Neural crest cell (in vitro differentiated cells): ENCODE measurements around the gene YIPF5. TPM values are rescaled to one million over a fixed set of nuclear protein-coding genes. Genes with fewer than 3 reads are reported as not detected.

Source experiments
- DNase-seq: peaks from one replicate; pipeline ENCODE4 v3.0.0; 2021; ENCODE audit warnings: low read depth, mixed read lengths, low spot score
- H3K27ac Mint-ChIP-seq: one replicate; pipeline ENCODE4 v1.8.0; 2021; ENCODE audit warnings: mild to moderate bottlenecking, mixed read lengths; ENCODE audit not compliant: unreplicated experiment
- H3K27me3 Mint-ChIP-seq: 2 replicates; pipeline ENCODE4 v1.8.0; 2021; ENCODE audit warnings: low read depth, mild to moderate bottlenecking, mixed read lengths
- H3K36me3 Mint-ChIP-seq: 2 replicates; pipeline ENCODE4 v1.8.0; 2021; ENCODE audit warnings: low read depth, mild to moderate bottlenecking, mixed read lengths
- H3K4me1 Mint-ChIP-seq: 2 replicates; pipeline ENCODE4 v1.8.0; 2021; ENCODE audit warnings: mixed read lengths
- H3K4me3 Mint-ChIP-seq: one replicate; pipeline ENCODE4 v1.8.0; 2021; ENCODE audit warnings: mild to moderate bottlenecking, mixed read lengths
- H3K9me3 Mint-ChIP-seq: 2 replicates; pipeline ENCODE4 v1.8.0; 2021; ENCODE audit warnings: mixed read lengths
- CTCF ChIP-seq: fragments of 200-600 bp; sonication (generic); conservative IDR thresholded peaks from 2 replicates; pipeline ENCODE4 v1.5.0; 2021; ENCODE audit warnings: antibody characterized with exemption, mild to moderate bottlenecking
- total RNA-seq: library from RNA; stranded (reverse); gene quantifications from 2 replicates; pipeline ENCODE4 v1.2.1, GENCODE V29; 2021

Gene YIPF5
- total RNA-seq, 1 donor from 2014 or later: 40.5 TPM

- Mint-ChIP-seq H3K4me3 (no peak overlapping the region), H3K36me3 (no peaks in the 10 kb centered on the region), H3K27me3 (no peaks in the 10 kb centered on the region), H3K9me3 (no peaks in the 10 kb centered on the region), H3K4me1 (no peaks in the 10 kb centered on the region), H3K27ac (no peak overlapping the region)
- no peak for DNase-seq
- no peak for TF ChIP-seq CTCF
Observed at GRCh38 chr5:144126707-144127106, 43.8 kb downstream of the YIPF5 start.

GRCh38 chr5:144125163-144125726, 45.2 kb downstream of the YIPF5 start:
- Mint-ChIP-seq H3K27me3 (no peaks in the 10 kb centered on the region), H3K36me3 (no peaks in the 10 kb centered on the region), H3K4me1 (no peaks in the 10 kb centered on the region), H3K27ac (no peak overlapping the region), H3K4me3 (no peak overlapping the region), H3K9me3 (peaks cover 2% of the 10 kb centered on the region)
- no peak for TF ChIP-seq CTCF
- no peak for DNase-seq

- Mint-ChIP-seq H3K36me3 (no peaks in the 10 kb centered on the region), H3K27ac (no peak overlapping the region), H3K9me3 (peaks cover 4% of the 10 kb centered on the region), H3K27me3 (no peaks in the 10 kb centered on the region), H3K4me3 (no peak overlapping the region), H3K4me1 (no peaks in the 10 kb centered on the region)
- DNase-seq: no peak
- no peak for TF ChIP-seq CTCF
Observed at GRCh38 chr5:144122641-144123040, 47.8 kb downstream of the YIPF5 start.

GRCh38 chr5:144122081-144122480, 48.4 kb downstream of the YIPF5 start:
- Mint-ChIP-seq H3K4me1 (no peaks in the 10 kb centered on the region), H3K36me3 (no peaks in the 10 kb centered on the region), H3K4me3 (no peak overlapping the region), H3K9me3 (peaks cover 4% of the 10 kb centered on the region), H3K27ac (no peak overlapping the region), H3K27me3 (no peaks in the 10 kb centered on the region)
- no peak for TF ChIP-seq CTCF
- no peak for DNase-seq

DNA sequence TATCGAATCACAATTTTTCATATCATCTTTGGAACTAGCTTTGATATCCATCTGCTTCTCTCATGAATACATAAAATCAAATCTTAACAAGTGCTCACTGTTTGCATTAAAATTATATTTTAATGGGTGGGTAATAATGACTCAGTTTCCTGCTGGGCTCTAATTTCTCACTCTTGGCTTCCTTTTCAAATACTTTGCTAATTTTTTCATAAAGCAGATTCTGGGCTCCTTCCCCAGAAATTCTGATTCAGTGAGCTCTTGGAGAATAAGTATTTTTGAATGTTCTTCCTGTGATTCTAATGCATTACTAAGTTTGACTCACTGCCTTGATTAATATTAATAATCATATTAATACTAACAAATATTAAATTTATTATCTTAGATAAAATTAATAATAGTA, 48.9 kb downstream of the YIPF5 start:
- Mint-ChIP-seq H3K27me3 (no peaks in the 10 kb centered on the region), H3K36me3 (no peaks in the 10 kb centered on the region), H3K4me3 (no peak overlapping the region), H3K4me1 (no peaks in the 10 kb centered on the region), H3K9me3 (peaks cover 4% of the 10 kb centered on the region), H3K27ac (no peak overlapping the region)
- TF ChIP-seq CTCF: no peak
- no peak for DNase-seq
